Measurements from ENCODE around the gene UGT1A9. TPM values are rescaled to one million over a fixed set of nuclear protein-coding genes. Genes with fewer than 3 reads are reported as not detected.
A peak's percentile ranks its signal among the peaks of the same experiment; 100 is the strongest.

The UGT1A9 gene
- total and polyA plus RNA-seq, 7 donors: 0.36 TPM; not detected in 6

DNA sequence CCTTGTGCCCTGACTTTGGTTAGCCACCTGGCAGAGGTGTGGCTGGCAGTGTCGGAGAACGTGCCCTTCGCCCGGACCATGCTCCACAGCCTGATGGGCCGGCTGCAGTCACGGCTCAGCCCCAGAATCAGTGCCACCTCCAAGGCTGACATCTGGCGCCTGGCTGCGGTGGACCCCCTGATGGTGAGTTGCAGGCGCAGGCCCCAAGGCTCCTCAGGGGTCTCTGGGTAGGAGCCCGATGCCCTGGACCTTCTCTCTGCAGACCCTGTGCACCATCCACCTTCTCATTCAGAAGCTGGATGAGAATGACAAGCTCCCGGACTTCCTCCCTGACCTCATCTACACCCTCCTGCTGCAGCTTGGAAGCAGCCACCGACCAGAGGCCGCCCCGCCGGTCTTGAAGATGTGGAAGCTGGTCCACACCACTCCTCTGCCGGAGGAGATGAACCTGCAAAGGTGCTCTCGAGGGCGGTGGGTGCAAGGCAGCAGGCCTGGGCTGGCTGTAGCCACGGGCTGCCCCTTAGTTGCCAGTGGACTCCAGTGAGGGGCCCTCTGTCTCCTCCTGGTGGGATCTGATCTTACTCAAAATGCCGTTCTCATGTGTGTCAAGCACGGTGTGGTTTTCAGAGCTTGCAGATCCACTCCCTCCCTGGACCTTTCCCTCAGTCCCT, 150.5 kb downstream of the UGT1A9 start:
- no peaks in the 10 kb centered on the region for H3K36me3 ChIP-seq
- H3K4me3 ChIP-seq: no peak overlapping the region
- no peak overlapping the region for H3K27ac ChIP-seq
- no peaks in the 10 kb centered on the region for H3K4me1 ChIP-seq
- no peak for TF ChIP-seq POLR2A (IDR thresholded peaks at IDR 0.05)
- TF ChIP-seq EP300 (IDR thresholded peaks at IDR 0.05): no peak
- TF ChIP-seq POLR2AphosphoS5 (IDR thresholded peaks at IDR 0.05): no peak
- TF ChIP-seq CTCF (IDR thresholded peaks at IDR 0.05): no peak
- no peaks in the 10 kb centered on the region for H3K27me3 ChIP-seq
- WGBS, 2 donors: 82 to 90% methylated on average over 21 of the region's 21 CpGs
- no peaks in the 10 kb centered on the region for H3K9me3 ChIP-seq
- DNase-seq: peak; percentile 60
- intact Hi-C loops (cut with DNase I): no loop called here

Other genes starting within 250 kb of the UGT1A9 start
- gene USP40, start 105.1 kb upstream of the UGT1A9 start, total RNA-seq: 10 to 100 TPM; 23.4 to 34.5 (median 31.3) TPM
- gene USP40, start 105.1 kb upstream of the UGT1A9 start, polyA plus RNA-seq: 10 to 100 TPM in 2 of 3 donors, 1 to 10 TPM in 1; 9.6 to 14.7 (median 10.9) TPM
- not detected for gene UGT1A8, start 54.3 kb upstream of the UGT1A9 start, total RNA-seq
- 1 to 10 TPM; 1.8 to 8.8 (median 7.4) TPM for gene UGT1A8, start 54.3 kb upstream of the UGT1A9 start, polyA plus RNA-seq
- not detected for gene UGT1A10, start 35.5 kb upstream of the UGT1A9 start, total RNA-seq
- gene UGT1A10, start 35.5 kb upstream of the UGT1A9 start, polyA plus RNA-seq: 10 to 100 TPM; 10.8 to 27.3 (median 19.7) TPM
- not detected for gene UGT1A7, start 10.0 kb downstream of the UGT1A9 start, total RNA-seq
- under 1 TPM in 1 of 3 donors, not detected in 2; 0.66 TPM for gene UGT1A7, start 10.0 kb downstream of the UGT1A9 start, polyA plus RNA-seq
- not detected for gene UGT1A6, start 21.0 kb downstream of the UGT1A9 start, total RNA-seq
- gene UGT1A6, start 21.0 kb downstream of the UGT1A9 start, polyA plus RNA-seq: 1 to 10 TPM in 1 of 3 donors, not detected in 2; 3.0 TPM
- gene UGT1A5, start 41.0 kb downstream of the UGT1A9 start, total RNA-seq: not detected
- under 1 TPM in 1 of 3 donors, not detected in 2; 0.22 TPM for gene UGT1A5, start 41.0 kb downstream of the UGT1A9 start, polyA plus RNA-seq
- not detected for gene UGT1A4, start 46.8 kb downstream of the UGT1A9 start, total RNA-seq
- under 1 TPM in 2 of 3 donors, not detected in 1; 0.50 to 0.60 TPM for gene UGT1A4, start 46.8 kb downstream of the UGT1A9 start, polyA plus RNA-seq
- gene UGT1A3, start 57.1 kb downstream of the UGT1A9 start, total RNA-seq: not detected
- gene UGT1A3, start 57.1 kb downstream of the UGT1A9 start, polyA plus RNA-seq: under 1 TPM in 1 of 3 donors, not detected in 2; 0.36 TPM
- gene UGT1A1, start 88.4 kb downstream of the UGT1A9 start, total RNA-seq: not detected
- gene UGT1A1, start 88.4 kb downstream of the UGT1A9 start, polyA plus RNA-seq: 1 to 10 TPM in 2 of 3 donors, under 1 TPM in 1; 0.74 to 2.8 (median 1.8) TPM
- not detected for gene MROH2A, start 106.4 kb downstream of the UGT1A9 start, total RNA-seq
- under 1 TPM in 1 of 3 donors, not detected in 2; 0.06 TPM for gene MROH2A, start 106.4 kb downstream of the UGT1A9 start, polyA plus RNA-seq
- 1 to 10 TPM in 2 of 4 donors, under 1 TPM in 2; 0.28 to 2.1 (median 1.0) TPM for gene HJURP, start 182.6 kb downstream of the UGT1A9 start, total RNA-seq
- 1 to 10 TPM; 1.2 to 9.0 (median 3.0) TPM for gene HJURP, start 182.6 kb downstream of the UGT1A9 start, polyA plus RNA-seq
- not detected for gene TRPM8, start 245.5 kb downstream of the UGT1A9 start, total RNA-seq
- under 1 TPM in 1 of 3 donors, not detected in 2; 0.04 TPM for gene TRPM8, start 245.5 kb downstream of the UGT1A9 start, polyA plus RNA-seq